ENCODE results near the gene PELI2. TPM values are rescaled to one million over a fixed set of nuclear protein-coding genes. Genes with fewer than 3 reads are reported as not detected.

Gene PELI2
- total and polyA plus RNA-seq, 2 of the 4 experiments (the other 2 are of a cell fraction), result 6.0 to 36.7 TPM

DNA sequence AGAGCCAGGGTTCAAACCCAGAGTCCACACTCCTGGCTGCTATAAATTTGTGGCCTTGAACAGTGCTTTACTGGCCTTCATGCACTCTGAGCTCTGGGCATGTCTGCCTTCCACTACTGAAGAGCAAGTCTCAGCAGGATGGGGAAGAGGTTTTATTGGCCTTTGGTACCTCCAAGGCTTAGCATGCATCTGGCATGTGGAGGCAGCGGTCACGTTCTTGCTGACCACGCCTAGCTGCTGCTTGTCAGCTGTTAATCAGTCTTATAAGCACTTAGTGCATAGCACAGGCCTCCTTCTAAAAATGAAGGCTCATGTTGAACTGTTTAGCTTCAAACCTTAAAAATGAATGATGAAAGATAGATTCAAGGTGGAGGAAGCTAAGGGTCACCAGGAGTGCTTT is 177.5 kb downstream of the PELI2 start:
- intact Hi-C loops (cut with micrococcal nuclease) (no loop called here), in situ Hi-C loops (cut with MboI; ENCODE audit: low sequenced_read_pairs) (no loop called here), dilution Hi-C loops (cut with HindIII; ENCODE audit: low sequenced_read_pairs, unreplicated experiment) (no loop called here)
- Histone ChIP-seq H2BK20ac (ENCODE audit: low read depth, low read length) (no peak overlapping the region), H3K27ac (ENCODE audit: insufficient read depth, low read length) (no peak overlapping the region), H3K18ac (ENCODE audit: low read depth, low read length) (no peak overlapping the region), H4K5ac (ENCODE audit: low read depth, low read length) (no peak overlapping the region), H3K4me2 (ENCODE audit: low read depth, low read length) (no peak overlapping the region), H2BK15ac (ENCODE audit: low read depth, low read length) (no peak overlapping the region), H3K9me3 (ENCODE audit: control insufficient read depth, insufficient read depth, low read length) (no peaks in the 10 kb centered on the region), H3K9me1 (ENCODE audit: insufficient read depth, low read length) (peaks cover 17% of the 10 kb centered on the region; the same call in 1 of the 2 replicates), H3K9ac (ENCODE audit: low read depth, low read length) (no peak overlapping the region), H3K14ac (replicated peaks; ENCODE audit: low read depth, low read length) (0 out of 2 replicates have a peak overlapping the region, but pooled peaks have one; percentile 5), H3K4me1 (ENCODE audit: control insufficient read depth, insufficient read depth, low read length) (peaks cover 2% of the 10 kb centered on the region), H3K56ac (ENCODE audit: extremely low read depth, insufficient read depth, low read length) (no peak overlapping the region), H2AK5ac (ENCODE audit: low read depth, low read length) (no peak overlapping the region), H2AFZ (replicated peaks; ENCODE audit: low read length, poor library complexity) (no peak overlapping the region), H3K23ac (ENCODE audit: low read depth, low read length) (no peak overlapping the region), H3K4me3 (ENCODE audit: insufficient read depth, low read depth, low read length) (no peak overlapping the region), H3K79me1 (ENCODE audit: low read depth in 1 of 2, low read length in 2 of 2) (no peaks in the 10 kb centered on the region), H2BK120ac (ENCODE audit: low read depth, low read length) (no peak overlapping the region), H2BK5ac (ENCODE audit: low read depth, low read length, poor library complexity, severe bottlenecking) (no peak overlapping the region), H3K4ac (ENCODE audit: low read depth, low read length) (no peak overlapping the region; the same call in 1 of the 2 replicates), H3K27me3 (ENCODE audit: control insufficient read depth, insufficient read depth, low read length) (no peaks in the 10 kb centered on the region), H4K91ac (ENCODE audit: insufficient read depth, low read depth, low read length) (no peak overlapping the region), H2AK9ac (replicated peaks; ENCODE audit: low read depth, low read length, poor library complexity) (no peak overlapping the region), H3K36me3 (ENCODE audit: control insufficient read depth, insufficient read depth, low read length) (peaks cover 18% of the 10 kb centered on the region), H4K8ac (ENCODE audit: low read depth in 2 of 2, low read length in 2 of 2) (no peak overlapping the region), H4K20me1 (ENCODE audit: insufficient read depth, low read length) (no peaks in the 10 kb centered on the region)
- TF ChIP-seq CHD1 (IDR thresholded peaks at IDR 0.05; ENCODE audit: low read depth, low read length), result no peak
- TF ChIP-seq RAD21 (IDR thresholded peaks at IDR 0.05; ENCODE audit: low read length), result no peak
- no peak for TF ChIP-seq POLR2A (IDR thresholded peaks at IDR 0.05; ENCODE audit: low read depth, low read length)
- no peak for TF ChIP-seq BHLHE40 (IDR thresholded peaks at IDR 0.05; ENCODE audit: low read depth, low read length)
- no peak for TF ChIP-seq RFX5 (IDR thresholded peaks at IDR 0.05; ENCODE audit: low read depth, low read length)
- no peak for TF ChIP-seq MAZ (IDR thresholded peaks at IDR 0.05; ENCODE audit: borderline replicate concordance, low read depth, low read length)
- TF ChIP-seq MAFK (IDR thresholded peaks at IDR 0.05; ENCODE audit: low read depth, low read length), result no peak
- no peak for TF ChIP-seq FOS (IDR thresholded peaks at IDR 0.05; ENCODE audit: low read depth, low read length)
- no peak for TF ChIP-seq NFE2L2 (IDR thresholded peaks at IDR 0.05; ENCODE audit: low read depth, low read length)
- TF ChIP-seq, protein P1, sequence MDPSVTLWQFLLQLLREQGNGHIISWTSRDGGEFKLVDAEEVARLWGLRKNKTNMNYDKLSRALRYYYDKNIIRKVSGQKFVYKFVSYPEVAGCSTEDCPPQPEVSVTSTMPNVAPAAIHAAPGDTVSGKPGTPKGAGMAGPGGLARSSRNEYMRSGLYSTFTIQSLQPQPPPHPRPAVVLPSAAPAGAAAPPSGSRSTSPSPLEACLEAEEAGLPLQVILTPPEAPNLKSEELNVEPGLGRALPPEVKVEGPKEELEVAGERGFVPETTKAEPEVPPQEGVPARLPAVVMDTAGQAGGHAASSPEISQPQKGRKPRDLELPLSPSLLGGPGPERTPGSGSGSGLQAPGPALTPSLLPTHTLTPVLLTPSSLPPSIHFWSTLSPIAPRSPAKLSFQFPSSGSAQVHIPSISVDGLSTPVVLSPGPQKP (IDR thresholded peaks at IDR 0.05; ENCODE audit: borderline replicate concordance, low read depth, low read length), result no peak
- TF ChIP-seq, protein P2, sequence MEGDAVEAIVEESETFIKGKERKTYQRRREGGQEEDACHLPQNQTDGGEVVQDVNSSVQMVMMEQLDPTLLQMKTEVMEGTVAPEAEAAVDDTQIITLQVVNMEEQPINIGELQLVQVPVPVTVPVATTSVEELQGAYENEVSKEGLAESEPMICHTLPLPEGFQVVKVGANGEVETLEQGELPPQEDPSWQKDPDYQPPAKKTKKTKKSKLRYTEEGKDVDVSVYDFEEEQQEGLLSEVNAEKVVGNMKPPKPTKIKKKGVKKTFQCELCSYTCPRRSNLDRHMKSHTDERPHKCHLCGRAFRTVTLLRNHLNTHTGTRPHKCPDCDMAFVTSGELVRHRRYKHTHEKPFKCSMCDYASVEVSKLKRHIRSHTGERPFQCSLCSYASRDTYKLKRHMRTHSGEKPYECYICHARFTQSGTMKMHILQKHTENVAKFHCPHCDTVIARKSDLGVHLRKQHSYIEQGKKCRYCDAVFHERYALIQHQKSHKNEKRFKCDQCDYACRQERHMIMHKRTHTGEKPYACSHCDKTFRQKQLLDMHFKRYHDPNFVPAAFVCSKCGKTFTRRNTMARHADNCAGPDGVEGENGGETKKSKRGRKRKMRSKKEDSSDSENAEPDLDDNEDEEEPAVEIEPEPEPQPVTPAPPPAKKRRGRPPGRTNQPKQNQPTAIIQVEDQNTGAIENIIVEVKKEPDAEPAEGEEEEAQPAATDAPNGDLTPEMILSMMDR (conservative IDR thresholded peaks at IDR 0.05; ENCODE audit: low read depth, low read length), result no peak
- TF ChIP-seq RCOR1 (IDR thresholded peaks at IDR 0.05; ENCODE audit: insufficient replicate concordance, low read length), result no peak
- WGBS, 2 experiments (ENCODE audit: extremely low coverage in 2 of 2, insufficient read length in 1 of 2), result 90% methylated on average over 2 of the region's 3 CpGs; no CpG with 5 or more reads in 1 of the 2 experiments
- POLR2A ChIA-PET (ENCODE audit: unreplicated experiment), result no interaction called here
- CTCF ChIA-PET, result no interaction called here
- no peak for DNase-seq
- BruUV-seq (replicated peaks), result no TSS peak
- no peak for ATAC-seq (ENCODE audit: low read depth)
